Activated T-helper 9 cell treated with anti-CD3 and anti-CD28 coated beads, Interleukin-2, amount 50 U/mL, for 16 hours (primary cell): ENCODE data around the gene KLLN.
"Not testable (repeated sequence)": the region's sequence is repeated elsewhere in the genome, so short reads cannot be mapped to it uniquely, and the experiment has no call there.

Experiments used
- DNase-seq: peaks from one replicate; pipeline ENCODE4 v3.0.0-alpha.2; 2020; ENCODE audit warnings: low read depth

Gene KLLN, protein sequence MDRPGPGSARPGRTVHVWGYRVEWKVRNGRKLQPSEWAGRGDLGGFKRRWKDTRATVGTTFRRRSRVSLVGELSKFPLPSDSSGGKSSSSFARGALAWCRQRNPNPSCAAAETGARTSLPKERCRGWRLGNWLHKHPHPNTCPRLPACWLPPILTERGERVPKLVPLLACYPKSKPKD

DNA sequence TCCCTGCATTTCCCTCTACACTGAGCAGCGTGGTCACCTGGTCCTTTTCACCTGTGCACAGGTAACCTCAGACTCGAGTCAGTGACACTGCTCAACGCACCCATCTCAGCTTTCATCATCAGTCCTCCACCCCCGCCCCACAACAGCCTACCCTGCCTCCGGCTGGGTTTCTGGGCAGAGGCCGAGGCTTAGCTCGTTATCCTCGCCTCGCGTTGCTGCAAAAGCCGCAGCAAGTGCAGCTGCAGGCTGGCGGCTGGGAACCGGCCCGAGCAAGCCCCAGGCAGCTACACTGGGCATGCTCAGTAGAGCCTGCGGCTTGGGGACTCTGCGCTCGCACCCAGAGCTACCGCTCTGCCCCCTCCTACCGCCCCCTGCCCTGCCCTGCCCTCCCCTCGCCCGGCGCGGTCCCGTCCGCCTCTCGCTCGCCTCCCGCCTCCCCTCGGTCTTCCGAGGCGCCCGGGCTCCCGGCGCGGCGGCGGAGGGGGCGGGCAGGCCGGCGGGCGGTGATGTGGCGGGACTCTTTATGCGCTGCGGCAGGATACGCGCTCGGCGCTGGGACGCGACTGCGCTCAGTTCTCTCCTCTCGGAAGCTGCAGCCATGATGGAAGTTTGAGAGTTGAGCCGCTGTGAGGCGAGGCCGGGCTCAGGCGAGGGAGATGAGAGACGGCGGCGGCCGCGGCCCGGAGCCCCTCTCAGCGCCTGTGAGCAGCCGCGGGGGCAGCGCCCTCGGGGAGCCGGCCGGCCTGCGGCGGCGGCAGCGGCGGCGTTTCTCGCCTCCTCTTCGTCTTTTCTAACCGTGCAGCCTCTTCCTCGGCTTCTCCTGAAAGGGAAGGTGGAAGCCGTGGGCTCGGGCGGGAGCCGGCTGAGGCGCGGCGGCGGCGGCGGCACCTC is at the start of gene KLLN, which contains the start of gene PTEN:
Gene KLLN, minus strand, starts transcription at position 481 of the 891 bp plus-strand sequence. CDS start 1,046 bp downstream, outside the sequence.
Gene PTEN, plus strand, starts transcription at position 573 of the 891 bp plus-strand sequence. CDS start 845 bp downstream, outside the sequence.
- peak; percentile 73 for DNase-seq

DNA sequence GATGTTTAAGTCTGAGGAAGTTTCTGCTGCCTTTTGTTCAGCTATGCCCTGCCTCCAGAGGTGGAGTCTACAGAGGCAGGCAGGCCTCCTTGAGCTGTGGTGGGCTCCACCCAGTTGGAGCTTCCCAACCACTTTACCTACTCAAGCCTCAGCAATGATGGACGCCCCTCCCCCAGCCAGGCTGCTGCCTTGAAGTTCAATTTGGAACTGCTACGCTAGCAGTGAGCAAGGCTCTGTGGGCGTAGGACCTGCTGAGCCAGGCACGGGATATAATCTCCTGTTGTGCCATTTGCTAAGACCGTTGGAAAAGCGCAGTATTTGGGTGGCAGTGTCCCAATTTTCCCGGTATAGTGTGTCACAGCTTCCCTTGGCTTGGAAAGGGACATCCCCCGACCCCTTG is 40.1 kb upstream of the KLLN start:
- not testable (repeated sequence) for DNase-seq

DNA sequence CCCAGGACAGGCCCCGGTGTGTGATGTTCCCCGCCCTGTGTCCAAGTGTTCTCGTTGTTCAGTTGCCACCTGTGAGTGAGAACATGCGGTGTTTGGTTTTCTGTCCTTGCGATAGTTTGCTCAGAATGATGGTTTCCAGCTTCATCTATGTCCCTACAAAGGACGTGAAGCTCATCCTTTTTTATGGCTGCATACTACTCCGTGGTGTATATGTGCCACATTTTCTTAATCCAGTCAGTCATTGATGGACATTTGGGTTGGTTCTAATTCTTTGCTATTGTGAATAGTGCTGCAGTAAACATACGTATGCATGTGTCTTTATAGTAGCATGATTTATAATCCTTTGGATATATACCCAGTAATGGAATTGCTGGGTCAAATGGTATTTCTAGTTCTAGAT is 34.6 kb upstream of the KLLN start:
- DNase-seq, result not testable (repeated sequence)

DNA sequence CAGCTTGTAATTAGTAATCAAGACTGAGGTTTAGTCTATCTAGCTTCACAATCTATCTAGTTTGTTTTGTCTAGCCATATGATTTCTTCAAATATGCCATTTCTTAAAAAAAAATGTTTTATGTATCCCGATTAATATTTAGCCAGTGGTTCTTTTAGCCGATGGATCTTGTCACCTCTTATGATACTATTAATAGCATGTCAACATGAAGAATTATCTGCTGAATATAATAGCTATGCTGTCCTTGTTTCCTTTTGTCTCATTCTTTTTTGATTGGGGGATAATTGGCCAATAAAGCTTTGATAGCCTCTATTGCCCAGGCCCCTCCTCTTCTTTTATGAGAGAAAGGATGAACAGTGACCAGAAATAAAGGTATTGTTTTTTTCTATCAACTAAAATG is 32.9 kb upstream of the KLLN start:
- no peak for DNase-seq

DNA sequence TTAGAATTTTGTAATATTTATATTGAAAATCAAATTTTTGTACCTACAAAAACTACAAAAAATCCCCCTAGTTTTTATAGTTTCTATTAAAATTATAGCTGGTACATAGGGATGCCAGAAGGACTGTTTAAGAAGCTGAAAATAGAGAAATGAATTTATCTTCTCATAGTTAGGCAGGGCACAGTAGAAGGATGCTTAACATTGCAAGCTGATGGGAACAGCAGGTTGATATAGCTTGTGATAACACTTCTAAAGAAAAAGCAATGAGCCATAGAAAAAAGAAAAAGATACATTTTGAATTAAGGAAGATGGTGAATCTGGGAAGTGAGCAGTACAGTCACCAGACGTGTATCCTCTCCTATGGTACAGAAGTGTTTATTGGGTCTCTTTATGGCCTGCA is 32.1 kb upstream of the KLLN start:
- DNase-seq, result no peak

DNA sequence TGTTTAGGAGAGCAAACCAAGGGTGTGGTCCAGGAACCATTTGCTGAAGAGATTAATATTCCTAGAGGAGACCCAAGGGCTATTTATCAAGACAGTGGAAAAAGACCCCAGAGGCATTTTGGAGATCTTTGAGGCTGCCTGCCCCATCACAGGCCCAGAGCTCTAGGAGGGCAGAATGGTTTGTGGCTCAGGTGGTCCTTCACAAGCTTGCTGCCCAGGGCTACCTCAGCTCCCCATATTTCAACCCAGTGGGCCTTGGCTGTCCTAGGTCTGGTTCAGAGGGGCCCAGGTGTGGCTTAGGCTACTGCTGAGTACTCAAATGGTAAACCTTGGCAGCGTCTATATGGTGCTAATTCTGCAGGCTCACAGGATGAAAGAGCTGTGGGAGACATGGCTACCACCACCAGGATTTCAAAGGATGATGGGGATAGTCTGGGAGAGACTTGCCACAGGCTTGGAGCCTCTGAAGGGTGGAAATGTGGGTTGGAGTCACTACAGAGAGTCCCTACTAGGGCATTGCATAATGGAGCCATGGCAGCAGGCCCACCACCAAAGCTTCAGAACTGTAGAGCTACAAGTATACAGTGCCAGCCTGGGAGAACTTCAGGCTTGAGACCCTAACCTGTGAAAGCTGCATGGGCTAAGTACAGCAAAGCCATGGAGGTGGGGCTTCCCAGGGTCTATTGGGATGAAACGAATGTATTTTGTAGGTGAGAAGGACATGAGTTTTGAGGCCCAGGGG is 24.4 kb upstream of the KLLN start:
- DNase-seq, result no peak

DNA sequence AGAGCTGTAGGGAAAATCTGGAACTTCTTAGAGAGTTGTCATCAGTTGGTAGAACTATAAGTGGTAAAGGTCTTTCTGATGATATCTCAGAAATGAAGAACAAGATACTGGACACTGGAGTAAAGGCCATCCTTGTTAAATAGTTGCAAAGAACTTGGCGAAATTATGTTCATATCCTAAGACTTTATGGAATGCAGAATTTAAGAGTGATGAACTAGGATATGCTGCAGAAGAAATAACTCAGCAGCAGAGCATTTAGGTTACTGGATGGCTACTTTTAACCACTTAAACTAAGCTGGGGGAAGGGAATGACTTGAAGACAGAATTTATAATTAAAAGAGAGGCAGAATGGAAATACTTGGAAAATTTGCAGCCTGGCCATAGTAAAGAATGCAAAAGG is 23.8 kb upstream of the KLLN start:
- no peak for DNase-seq

DNA sequence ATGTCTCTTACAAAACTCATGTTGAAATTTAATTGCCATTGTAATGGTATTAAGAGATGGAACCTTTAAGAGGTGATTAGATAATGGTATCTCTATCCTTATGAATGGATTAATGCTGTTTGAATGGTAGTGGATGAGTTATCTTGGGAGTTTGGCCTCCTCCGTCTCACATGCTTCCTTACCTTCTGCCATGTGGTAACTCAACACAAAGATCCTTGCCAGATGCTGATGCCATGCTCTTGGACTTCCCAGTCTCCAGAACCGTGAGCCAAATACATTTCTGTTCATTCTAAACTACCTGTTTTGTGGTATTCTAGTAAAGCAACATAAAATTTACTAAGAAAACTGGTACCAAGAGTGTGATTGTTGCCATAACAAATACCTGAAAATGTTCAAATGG is 23.3 kb upstream of the KLLN start:
- DNase-seq, result no peak

DNA sequence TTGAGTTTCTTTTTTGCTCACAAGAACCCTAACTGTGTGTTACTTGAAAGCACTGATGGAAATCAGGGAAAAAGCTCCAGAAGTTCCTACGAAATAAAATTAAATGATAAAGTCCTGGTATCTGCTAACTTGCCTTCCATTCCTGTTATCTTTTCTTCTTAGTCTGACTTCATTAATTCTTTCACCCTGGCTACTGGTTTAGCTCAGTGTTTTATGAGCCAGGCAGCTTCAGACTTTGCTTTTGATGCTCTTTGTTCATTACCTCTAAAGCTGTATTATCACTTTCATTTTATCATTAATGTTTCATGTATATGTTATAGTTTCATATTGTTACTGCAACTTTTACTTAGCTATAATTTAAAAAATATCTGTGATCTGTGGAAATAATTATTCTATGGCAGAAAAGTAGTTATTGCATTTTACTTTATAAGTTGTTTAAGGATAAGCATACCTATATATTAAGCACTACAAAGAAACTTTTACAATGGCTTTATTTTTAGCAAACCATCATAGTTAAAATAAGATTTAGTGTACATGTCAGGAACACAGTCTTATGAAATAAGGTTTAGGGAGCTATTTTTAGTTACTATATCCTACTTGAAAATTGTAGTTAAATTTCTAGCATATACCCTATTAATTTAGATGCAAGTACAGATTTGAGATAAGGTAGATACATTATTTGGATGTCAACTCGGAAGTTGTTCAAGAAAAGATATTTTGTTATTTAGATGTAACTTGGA is 19.4 kb upstream of the KLLN start:
- no peak for DNase-seq

DNA sequence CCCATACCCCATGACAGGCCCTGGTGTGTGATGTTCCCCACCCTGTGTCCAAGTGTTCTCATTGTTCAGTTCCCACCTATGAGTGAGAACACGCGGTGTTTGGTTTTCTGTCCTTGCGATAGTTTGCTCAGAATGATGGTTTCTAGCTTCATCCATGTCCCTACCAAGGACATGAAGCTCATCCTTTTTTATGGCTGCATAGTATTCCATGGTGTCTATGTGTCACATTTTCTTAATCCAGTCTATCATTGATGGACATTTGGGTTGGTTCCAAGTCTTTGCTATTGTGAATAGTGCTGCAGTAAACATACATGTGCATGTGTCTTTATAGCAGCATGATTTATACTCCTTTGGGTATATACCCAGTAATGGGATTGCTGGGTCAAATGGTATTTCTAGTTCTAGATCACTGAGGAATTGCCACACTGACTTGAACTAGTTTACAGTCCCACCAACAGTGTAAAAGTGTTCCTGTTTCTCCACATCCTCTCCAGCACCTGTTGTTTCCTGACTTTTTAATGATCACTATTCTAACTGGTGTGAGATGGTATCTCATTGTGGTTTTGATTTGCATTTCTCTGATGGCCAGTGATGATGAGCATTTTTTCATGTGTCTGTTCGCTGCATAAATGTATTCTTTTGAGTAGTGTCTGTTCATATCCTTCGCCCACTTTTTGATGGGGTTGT is 18.2 kb upstream of the KLLN start:
- not testable (repeated sequence) for DNase-seq

DNA sequence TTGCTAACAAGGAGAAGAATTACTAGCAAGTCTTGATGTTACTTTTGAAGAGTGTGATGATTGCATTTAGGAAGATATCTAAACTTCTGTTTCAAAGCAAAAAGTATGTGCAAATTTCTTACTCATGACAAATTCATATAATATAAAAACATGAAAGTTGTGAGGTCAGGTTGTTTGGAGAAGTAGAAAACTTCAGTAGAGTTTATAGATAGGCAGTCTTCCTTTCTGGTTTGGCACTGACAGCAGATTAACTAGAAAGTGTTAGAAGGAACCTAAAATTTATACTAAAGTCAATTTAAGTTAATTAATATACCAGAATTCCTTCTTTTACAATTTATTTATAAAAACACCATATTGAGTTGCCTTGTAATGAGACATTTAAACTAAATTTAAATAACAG is 17.0 kb upstream of the KLLN start:
- DNase-seq, result no peak

DNA sequence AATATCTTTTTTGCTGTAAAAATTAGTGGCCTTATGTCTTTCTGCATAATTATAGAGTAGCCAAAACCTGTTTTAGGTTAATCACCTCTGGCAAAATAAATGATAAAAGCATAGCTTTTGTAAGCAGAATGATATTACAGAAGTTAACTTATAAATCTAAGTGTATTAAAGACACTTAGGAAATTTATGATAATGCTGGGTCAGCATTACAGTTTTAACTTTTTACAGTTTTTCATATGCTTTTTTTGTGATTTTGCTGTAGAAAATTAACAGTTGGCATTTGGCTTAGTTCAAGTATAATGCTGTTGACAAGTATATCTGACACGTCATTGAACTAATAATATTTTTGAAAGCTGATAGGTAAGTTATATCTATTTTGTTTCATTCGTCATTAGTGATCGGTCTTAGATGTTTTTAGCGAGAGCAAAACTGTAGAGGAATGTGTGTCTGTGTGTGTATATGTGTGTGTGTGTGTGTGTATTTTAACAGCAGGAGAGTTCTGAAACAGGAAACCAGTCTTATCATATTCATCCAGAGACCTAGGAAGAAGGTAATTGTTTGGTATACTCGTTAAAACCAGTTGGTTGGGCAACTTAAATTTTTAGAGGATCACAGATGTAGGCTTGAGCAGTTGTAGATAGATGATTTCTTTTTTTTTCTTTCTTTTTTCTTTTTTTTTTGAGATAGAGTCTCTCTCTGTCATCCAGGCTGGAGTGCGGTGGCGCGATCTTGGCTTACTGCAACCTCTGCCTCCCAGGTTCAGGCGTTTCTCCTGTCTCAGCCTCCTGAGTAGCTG is 15.5 kb upstream of the KLLN start:
- no peak for DNase-seq

DNA sequence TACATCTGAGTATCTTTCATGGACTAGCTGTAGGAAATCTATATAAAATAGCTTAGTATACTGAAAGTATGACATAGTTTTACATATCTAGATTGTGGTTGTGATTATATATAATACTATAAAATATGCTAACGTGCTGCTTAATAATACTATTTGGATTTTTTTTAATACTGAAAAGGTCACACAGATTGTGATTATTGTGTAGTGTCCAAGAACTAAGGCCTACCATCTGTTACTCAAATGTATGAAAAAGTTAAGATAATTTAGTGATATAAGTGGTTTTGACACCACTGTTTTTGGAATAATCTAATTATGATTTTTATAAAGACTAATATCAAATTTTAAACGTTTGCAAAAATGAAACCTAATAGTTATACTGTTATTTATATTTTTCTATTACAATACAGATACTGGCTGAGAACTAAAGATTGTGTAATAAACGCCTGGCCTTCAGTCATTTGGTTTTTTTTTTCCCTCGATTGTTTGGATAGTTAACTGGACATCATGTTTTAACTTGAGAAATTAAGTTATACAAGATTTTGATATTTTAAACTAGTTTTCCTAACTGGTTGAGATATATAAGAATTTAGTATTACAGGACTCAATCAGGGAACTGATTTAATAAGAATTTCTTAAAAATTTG is 12.7 kb upstream of the KLLN start:
- no peak for DNase-seq

DNA sequence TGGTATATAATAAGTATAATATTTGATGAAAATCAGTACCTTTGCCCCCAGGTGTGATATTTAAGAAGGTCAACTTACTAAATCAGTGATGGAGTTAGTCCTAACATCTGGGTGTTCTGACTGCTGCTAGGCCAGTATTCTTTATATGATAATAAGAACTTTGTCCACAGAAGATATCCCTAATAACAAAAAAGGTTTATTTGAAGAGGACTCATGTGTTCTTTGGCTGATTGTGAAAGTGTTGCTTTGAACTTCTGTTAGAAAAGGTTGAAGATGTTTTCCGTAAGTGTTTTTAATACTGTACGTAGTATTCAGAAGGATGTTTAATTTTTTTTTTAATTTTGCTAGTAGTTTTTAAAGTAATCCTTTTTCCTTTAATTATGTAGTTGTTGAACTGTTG is 10.3 kb upstream of the KLLN start:
- DNase-seq, result no peak

DNA sequence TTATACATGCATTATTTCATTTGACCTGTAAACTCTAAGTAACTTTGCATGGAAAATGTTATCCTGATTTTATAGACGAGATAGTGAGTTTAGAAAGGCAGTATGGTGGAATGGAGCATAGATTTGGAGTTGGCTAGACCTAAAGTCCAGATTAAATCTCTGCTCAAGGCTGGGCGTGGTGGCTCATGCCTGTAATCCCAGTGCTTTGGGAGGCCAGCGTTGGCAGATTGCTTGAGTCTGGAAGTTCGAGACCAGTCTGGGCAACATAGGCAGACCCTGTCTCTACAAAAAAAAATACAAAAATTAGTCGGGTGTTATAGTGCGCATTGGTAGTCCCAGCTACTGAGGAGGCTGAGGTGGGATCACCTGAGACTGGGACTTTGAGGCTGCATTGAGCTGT is 9.5 kb upstream of the KLLN start:
- no peak for DNase-seq

DNA sequence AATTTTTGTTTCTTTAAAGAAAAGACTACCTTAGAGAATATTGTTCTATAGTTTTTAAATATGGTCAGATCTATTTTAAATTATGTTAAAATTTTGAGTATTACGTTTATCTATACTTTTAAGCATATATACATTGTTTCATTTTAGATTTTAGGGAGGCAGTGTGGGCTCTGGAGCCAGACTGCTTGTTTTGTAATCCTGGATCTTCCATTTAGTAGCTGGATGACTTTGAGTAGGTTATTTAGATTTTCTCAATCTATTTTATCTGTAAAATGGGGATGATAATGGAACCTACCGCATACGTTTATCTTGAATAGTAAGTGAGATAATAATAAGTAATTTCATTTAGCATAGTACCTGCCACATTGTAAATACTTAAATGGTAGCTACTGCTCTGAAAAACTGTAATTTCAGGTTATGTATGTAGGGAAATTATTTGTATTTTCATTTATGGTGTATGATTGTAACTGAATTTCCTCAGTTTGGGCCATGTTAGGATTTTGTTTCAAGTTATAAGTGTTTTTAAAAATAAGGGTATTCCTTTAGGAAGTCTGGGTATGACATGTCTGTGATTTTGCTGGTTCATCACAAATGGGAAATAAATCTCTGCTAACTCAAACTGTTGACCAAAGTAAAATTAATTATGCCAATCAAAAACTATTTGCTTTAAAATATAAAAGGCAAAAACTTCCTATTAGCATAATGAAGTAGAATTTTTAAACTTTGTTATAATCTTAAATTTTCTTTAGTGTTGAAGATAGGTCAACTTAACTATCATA is 6.6 kb upstream of the KLLN start:
- no peak for DNase-seq

DNA sequence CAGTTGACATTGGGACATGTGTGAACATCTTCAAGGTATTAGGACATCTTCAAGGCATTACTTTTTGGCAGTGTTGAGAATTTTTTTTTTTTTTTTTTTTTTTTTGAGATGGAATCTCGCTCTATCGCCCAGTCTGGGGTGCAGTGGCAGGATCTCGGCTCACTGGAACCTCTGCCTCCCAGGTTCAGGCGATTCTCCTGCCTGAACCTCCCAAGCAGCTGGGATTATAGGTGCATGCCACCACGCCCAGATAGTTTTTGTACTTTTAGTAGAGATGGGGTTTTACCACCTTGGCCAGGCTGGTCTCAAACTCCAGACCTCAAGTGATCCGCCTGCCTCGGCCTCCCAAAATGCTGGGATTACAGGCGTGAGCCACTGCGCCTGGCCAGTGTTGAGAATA is 5.8 kb upstream of the KLLN start:
- DNase-seq, result not testable (repeated sequence)

DNA sequence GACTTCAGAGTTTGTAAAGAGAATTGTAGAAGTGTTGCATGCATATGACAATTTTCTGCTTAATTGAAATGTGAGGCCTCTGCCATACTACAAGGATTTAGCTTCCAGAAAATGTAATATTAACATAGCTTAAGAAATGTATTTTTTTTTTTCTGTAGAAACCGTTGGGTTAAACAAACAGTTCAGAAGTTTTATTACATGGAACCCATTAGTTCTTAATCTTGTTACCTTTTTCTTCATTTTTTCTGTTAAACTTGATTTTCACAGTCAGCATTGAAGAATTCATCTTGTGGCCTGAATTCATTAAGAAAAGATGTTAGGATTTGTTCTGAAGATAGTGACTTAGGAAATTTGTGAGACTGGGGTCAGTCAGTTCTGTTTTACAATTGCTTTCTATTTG is 4.9 kb upstream of the KLLN start:
- no peak for DNase-seq

DNA sequence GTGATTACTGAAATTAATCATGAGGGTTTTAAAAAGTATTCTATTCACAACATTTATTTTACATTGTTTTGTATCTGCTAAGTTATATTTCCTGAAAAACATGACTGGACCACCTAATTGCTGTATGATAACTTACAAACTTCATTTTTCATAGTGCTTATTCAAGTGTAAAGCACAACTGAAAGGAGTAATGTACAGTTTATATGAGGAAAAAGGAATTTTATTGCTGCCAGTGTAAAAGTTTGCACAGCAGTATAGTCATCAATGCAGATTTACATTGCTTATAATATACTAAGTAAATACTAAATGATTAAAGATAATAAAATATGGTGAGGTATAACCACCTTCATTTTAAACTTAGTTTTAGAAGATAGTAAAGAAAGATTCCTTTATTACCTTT is 4.1 kb upstream of the KLLN start:
- no peak for DNase-seq
